Neural crest cell (in vitro differentiated cells): Measurements from ENCODE around the gene IL10RB. TPM values are rescaled to one million over a fixed set of nuclear protein-coding genes. Genes with fewer than 3 reads are reported as not detected.

Source experiments
- DNase-seq: peaks from one replicate; pipeline ENCODE4 v3.0.0; 2021; ENCODE audit warnings: low read depth, mixed read lengths, low spot score
- H3K27ac Mint-ChIP-seq: one replicate; pipeline ENCODE4 v1.8.0; 2021; ENCODE audit warnings: mild to moderate bottlenecking, mixed read lengths; ENCODE audit not compliant: unreplicated experiment
- H3K27me3 Mint-ChIP-seq: 2 replicates; pipeline ENCODE4 v1.8.0; 2021; ENCODE audit warnings: low read depth, mild to moderate bottlenecking, mixed read lengths
- H3K36me3 Mint-ChIP-seq: 2 replicates; pipeline ENCODE4 v1.8.0; 2021; ENCODE audit warnings: low read depth, mild to moderate bottlenecking, mixed read lengths
- H3K4me1 Mint-ChIP-seq: 2 replicates; pipeline ENCODE4 v1.8.0; 2021; ENCODE audit warnings: mixed read lengths
- H3K4me3 Mint-ChIP-seq: one replicate; pipeline ENCODE4 v1.8.0; 2021; ENCODE audit warnings: mild to moderate bottlenecking, mixed read lengths
- H3K9me3 Mint-ChIP-seq: 2 replicates; pipeline ENCODE4 v1.8.0; 2021; ENCODE audit warnings: mixed read lengths
- total RNA-seq: library from RNA; stranded (reverse); gene quantifications from 2 replicates; pipeline ENCODE4 v1.2.1, GENCODE V29; 2021
- TF ChIP-seq, protein P1 (sequence below): fragments of 200-600 bp; sonication (generic); conservative IDR thresholded peaks from 2 replicates; pipeline ENCODE4 v1.5.0; 2021; ENCODE audit warnings: antibody characterized with exemption, mild to moderate bottlenecking

The IL10RB gene
- total RNA-seq, 1 donor from 2014 or later = 5.8 TPM

DNA sequence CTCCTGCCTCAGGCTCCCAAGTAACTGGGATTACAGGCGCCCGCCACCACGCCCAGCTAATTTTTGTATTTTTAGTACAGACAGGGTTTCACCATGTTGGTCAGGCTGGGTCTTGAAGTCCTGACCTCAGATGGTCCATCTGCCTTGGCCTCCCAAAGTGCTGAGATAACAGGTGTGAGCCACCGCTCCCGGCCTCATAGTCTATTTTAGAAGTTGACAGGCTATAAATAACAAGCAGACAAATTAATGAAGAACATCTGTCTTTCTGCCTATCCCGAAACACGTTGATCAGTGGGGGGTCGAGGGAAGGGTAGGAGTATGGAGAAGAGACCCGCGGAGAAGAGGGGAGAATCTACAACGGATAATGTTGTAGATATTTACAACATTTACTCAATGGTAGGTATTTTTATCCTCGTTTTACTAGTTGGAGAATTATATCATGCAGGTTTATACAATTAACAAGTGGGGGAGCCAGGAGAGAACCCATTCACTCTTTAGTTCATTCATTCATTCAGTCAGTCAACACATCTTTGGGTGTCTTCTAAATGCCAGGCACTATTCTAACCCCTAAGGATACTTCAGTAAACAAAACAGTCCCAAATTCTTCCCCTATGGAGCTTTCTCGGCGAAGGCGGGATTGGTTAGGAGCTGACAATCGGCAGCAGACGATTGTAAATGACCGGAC is 36.9 kb upstream of the IL10RB start:
- Mint-ChIP-seq H3K4me3 (peak overlapping the region; percentile 91), H3K27ac (no peak overlapping the region), H3K36me3 (no peaks in the 10 kb centered on the region), H3K9me3 (no peaks in the 10 kb centered on the region), H3K27me3 (peaks cover 8% of the 10 kb centered on the region), H3K4me1 (peaks cover 37% of the 10 kb centered on the region)
- TF ChIP-seq, protein P1, sequence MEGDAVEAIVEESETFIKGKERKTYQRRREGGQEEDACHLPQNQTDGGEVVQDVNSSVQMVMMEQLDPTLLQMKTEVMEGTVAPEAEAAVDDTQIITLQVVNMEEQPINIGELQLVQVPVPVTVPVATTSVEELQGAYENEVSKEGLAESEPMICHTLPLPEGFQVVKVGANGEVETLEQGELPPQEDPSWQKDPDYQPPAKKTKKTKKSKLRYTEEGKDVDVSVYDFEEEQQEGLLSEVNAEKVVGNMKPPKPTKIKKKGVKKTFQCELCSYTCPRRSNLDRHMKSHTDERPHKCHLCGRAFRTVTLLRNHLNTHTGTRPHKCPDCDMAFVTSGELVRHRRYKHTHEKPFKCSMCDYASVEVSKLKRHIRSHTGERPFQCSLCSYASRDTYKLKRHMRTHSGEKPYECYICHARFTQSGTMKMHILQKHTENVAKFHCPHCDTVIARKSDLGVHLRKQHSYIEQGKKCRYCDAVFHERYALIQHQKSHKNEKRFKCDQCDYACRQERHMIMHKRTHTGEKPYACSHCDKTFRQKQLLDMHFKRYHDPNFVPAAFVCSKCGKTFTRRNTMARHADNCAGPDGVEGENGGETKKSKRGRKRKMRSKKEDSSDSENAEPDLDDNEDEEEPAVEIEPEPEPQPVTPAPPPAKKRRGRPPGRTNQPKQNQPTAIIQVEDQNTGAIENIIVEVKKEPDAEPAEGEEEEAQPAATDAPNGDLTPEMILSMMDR = no peak
- no peak for DNase-seq

DNA sequence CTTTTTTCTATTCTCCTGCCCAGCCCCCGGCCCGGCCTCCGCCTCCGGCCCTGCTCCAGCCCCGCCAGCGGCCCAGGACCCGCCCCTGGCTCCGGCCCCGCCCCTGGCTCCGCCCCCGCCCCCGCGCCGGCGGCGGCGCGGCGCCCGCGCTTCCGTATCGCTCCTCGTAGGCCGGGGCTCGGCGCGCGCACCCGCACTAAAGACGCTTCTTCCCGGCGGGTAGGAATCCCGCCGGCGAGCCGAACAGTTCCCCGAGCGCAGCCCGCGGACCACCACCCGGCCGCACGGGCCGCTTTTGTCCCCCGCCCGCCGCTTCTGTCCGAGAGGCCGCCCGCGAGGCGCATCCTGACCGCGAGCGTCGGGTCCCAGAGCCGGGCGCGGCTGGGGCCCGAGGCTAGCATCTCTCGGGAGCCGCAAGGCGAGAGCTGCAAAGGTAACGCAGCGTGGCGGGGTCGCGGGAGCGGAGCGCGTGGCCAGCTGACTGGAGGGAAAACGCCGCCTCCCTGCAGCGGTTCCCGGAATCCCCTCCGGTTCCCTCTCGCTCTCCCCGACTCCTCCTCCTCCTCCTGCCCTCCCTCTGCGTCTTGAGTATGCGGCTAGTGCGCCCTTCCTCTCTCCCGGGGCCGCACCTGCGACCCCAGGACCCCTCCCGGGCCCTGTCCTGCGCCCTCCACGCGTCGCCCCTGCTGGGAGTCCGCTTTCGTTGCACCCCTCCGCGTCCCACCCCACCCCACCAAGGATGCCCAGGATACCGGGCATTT is 36.2 kb upstream of the IL10RB start, which contains the start of gene IFNAR2:
Gene IFNAR2, plus strand, starts transcription at position 155 of the 761 bp plus-strand sequence. CDS start 11,985 bp downstream, outside the sequence.
- H3K4me1 Mint-ChIP-seq = peaks cover 41% of the 10 kb centered on the region
- TF ChIP-seq, protein P1 = no peak
- H3K27ac Mint-ChIP-seq = no peak within 1 kb of the TSS
- DNase-seq = peak; percentile 72
- H3K27me3 Mint-ChIP-seq = peaks cover 8% of the 10 kb centered on the region
- no peaks in the 10 kb centered on the region for H3K36me3 Mint-ChIP-seq
- H3K4me3 Mint-ChIP-seq = peak within 1 kb of the TSS; percentile 91
- H3K9me3 Mint-ChIP-seq = no peaks in the 10 kb centered on the region

DNA sequence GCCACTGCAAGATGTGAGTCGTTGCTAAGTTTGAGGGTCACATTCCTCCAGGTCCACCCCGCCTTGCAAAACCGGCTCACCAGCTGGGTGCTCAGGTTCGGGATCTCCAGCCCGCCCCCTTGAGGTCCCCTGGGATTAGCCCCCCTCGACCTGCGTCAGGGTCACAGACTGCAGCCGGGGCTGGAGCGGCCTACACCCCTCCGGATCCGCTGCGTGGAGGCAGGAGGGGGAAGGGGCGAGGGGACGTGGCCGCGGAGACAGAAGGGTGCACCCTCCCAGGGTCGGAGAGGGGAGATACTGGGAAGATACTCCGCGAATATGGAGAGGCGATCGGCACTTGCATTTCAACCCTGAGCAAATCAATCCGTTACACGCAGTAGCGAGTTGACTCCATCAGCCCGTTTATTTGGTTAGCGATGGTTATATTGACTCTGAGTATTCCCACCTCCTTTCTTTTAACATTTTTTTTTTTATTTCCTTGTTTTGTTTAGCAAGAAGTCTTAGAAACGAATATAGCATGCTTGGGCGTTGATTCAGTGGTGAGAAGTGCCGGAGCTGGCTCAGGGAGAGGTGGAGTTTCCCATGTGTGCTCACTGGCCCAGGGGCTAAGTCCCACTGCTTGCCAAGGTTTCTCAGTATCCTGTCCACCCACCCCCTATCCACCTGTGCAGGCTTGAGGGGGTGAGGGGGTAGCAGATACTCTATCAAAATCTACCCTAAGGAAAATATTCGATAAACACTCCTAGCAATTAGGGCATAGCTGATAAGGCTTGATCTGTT is 35.4 kb upstream of the IL10RB start:
- Mint-ChIP-seq H3K27ac (no peak overlapping the region), H3K27me3 (peaks cover 8% of the 10 kb centered on the region), H3K36me3 (no peaks in the 10 kb centered on the region), H3K4me3 (peak overlapping the region; percentile 91), H3K4me1 (peaks cover 41% of the 10 kb centered on the region), H3K9me3 (no peaks in the 10 kb centered on the region)
- DNase-seq = peak; percentile 29
- TF ChIP-seq, protein P1 = peak; percentile 17

DNA sequence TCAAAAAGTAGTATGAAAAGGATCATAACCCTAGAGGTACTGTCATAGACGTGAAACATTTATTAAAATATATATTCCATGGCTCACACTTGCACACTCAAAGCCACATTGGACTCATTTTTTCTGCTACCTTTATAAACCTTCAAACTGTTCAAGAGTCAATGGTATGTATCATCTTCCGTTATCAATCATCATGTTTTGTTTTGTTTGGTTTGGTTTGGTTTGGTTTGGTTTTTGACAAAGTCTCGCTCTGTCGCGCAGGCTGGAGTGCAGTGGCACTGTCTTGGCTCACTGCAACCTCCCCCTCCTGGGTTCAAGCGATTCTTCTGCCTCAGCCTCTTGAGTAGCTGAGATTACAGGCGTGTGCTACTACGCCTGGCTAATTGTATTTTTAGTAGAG is 34.6 kb upstream of the IL10RB start:
- no peak for DNase-seq
- Mint-ChIP-seq H3K4me3 (peak overlapping the region; percentile 91), H3K9me3 (no peaks in the 10 kb centered on the region), H3K36me3 (no peaks in the 10 kb centered on the region), H3K27me3 (peaks cover 5% of the 10 kb centered on the region), H3K4me1 (peaks cover 41% of the 10 kb centered on the region), H3K27ac (no peak overlapping the region)
- TF ChIP-seq, protein P1 = no peak

DNA sequence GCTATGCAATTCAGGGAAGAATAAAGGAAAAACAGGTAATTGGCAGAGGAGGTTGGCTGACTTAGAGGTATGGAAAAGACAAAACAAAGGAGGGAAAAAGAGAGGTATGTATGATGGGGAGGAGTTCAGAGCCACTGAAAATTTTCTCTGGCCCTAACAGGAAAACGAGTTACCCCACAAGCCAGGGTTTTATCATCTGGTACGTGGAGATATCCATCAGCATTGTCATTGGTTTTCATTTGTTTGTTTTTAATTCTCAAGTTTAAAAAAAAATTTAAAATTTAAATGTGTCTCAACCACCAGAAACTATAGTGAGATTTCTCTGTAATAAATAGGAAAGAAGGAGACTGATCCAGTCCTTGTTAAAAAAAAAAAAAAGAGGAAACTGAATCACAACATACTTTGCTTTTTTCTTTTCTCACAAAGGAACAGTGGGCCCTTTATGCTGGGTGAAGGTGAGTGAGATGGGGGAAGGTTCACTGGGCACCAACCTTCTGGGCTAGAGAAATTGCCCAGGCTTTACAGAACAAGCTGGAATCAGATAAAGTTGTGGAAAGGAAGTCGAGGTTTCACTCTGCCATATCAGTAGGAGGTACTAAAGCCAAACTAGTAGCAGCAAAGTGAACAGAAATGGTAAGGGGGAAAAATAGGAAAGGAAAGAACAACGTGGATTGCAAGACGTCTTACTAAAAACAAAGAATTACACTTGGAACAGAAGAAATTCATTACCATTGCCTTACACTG is 33.7 kb upstream of the IL10RB start:
- Mint-ChIP-seq H3K9me3 (peaks cover 3% of the 10 kb centered on the region), H3K27ac (no peak overlapping the region), H3K4me3 (no peak overlapping the region), H3K36me3 (peaks cover 6% of the 10 kb centered on the region), H3K4me1 (peaks cover 41% of the 10 kb centered on the region), H3K27me3 (peaks cover 3% of the 10 kb centered on the region)
- TF ChIP-seq, protein P1 = no peak
- no peak for DNase-seq
